Gastrocnemius medialis (tissue), 4 donors: ENCODE data around the gene ATF7IP2. TPM values are rescaled to one million over a fixed set of nuclear protein-coding genes. Genes with fewer than 3 reads are reported as not detected.

Experiments
- ATAC-seq, 2 donors: fragments of 150-250 bp; one replicate each; pipeline ENCODE4 v1.9.1; 2016
- DNase-seq, 2 donors: peaks; one replicate each; pipeline ENCODE4 v3.0.0-alpha.2; 2019
- H3K27ac ChIP-seq, 4 donors: fragments of 200-600 bp; sonication (generic); 1 replicate in 1 of 4; 2 replicates in 3 of 4; pipeline ENCODE4 v1.5.1; 2016 to 2018; ENCODE audit warnings: mild to moderate bottlenecking in 2 of 4, moderate library complexity in 1 of 4
- H3K27me3 ChIP-seq, 3 donors: fragments of 200-600 bp; sonication (generic) in 2 of 3; 1 replicate in 1 of 3; 2 replicates in 2 of 3; pipeline versions ENCODE4 v1.5.1 to v1.6.0; 2016 to 2019; ENCODE audit warnings: mild to moderate bottlenecking in 1 of 3, moderate library complexity in 1 of 3
- H3K36me3 ChIP-seq, 2 donors: fragments of 200-600 bp; sonication (generic) in 1 of 2; one replicate each; pipeline ENCODE4 v1.5.1; 2017 to 2018
- H3K4me1 ChIP-seq, 2 donors: fragments of 200-600 bp; sonication (generic) in 1 of 2; one replicate each; pipeline ENCODE4 v1.5.1; 2016 to 2017; ENCODE audit warnings: mild to moderate bottlenecking in 2 of 2
- H3K4me3 ChIP-seq, 4 donors: fragments of 200-600 bp; sonication (generic) in 3 of 4; 1 replicate in 1 of 4; 2 replicates in 3 of 4; pipeline ENCODE4 v1.5.1; 2016 to 2019; ENCODE audit warnings: mild to moderate bottlenecking in 2 of 4
- H3K9me3 ChIP-seq, 3 donors: fragments of 200-600 bp; sonication (generic) in 2 of 3; 1 replicate in 1 of 3; 2 replicates in 2 of 3; pipeline ENCODE4 v1.5.1; 2016 to 2019
- POLR2A ChIP-seq, 2 donors: fragments of 450-650 bp; IDR thresholded peaks; one replicate each; pipeline ENCODE4 v1.6.1; 2017; ENCODE audit warnings: antibody characterized with exemption in 2 of 2, mild to moderate bottlenecking in 2 of 2, moderate library complexity in 2 of 2
- in situ Hi-C, 4 donors: fragments of 200-750 bp; cut with MboI; loops; one replicate each; pipeline versions ENCODE4 v1.15.0 to v1.8.0; 2017; ENCODE audit warnings: low sequenced_read_pairs in 4 of 4
- intact Hi-C: fragments of 100-400 bp; cut with DNase I; formaldehyde crosslinking; loops from one replicate; pipeline ENCODE4 v1.15.1; 2023; ENCODE audit warnings: low total_unique reads
- total RNA-seq, 4 donors: library from RNA; depleted of rRNA; stranded (reverse); fragments of >200 nt; gene quantifications; one replicate each; pipeline versions ENCODE4 v1.1.0 to v1.2.3, GENCODE V29; 2016
- TF ChIP-seq, protein P1 (sequence below), 5 experiments: fragments of 450-650 bp in 3 of 5; fragments of 200-600 bp in 2 of 5; sonication (generic) in 2 of 5; IDR thresholded peaks in 4 of 5; conservative IDR thresholded peaks in 1 of 5; 1 replicate in 4 of 5; 2 replicates in 1 of 5; pipeline ENCODE4 v1.5.1; 2016 to 2019; ENCODE audit warnings: antibody characterized with exemption in 5 of 5, mild to moderate bottlenecking in 3 of 5, moderate library complexity in 3 of 5

Gene ATF7IP2
- total RNA-seq, 4 donors from 2014 or later: 0.73 to 2.5 (median 1.3) TPM

DNA sequence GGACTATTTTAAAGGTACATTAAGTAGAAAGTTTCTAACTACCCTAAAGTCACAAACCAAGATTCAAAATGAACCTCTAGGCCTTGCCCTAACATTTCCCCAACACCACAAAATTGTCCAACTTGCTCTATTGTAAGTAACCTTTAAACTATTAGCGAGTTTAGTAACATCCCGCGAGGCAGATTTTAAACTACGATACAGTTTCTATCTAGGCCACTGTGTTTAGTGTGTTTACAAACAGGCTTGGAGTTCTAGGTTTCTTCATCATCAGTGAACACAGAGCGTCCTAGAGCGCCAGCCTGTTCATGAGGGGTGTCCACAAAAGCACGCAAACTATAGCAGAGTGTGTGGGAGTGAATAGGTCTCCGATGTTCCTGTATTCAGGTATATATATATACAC, 142.8 kb downstream of the ATF7IP2 start:
- H3K27me3 ChIP-seq: no peaks in the 10 kb centered on the region
- no peaks in the 10 kb centered on the region for H3K36me3 ChIP-seq
- no peak for DNase-seq
- no peak overlapping the region for H3K27ac ChIP-seq
- no peak overlapping the region for H3K4me3 ChIP-seq
- intact Hi-C loops: no loop called here
- no peak for ATAC-seq
- peaks cover 0 to 23% of the 10 kb centered on the region in 2 donors for H3K4me1 ChIP-seq
- in situ Hi-C loops: loop anchor here in 2 of 4 donors (10.0 kb wide), 2 partner anchors 46 to 386 kb away; no protein-coding TSS in a partner anchor
- H3K9me3 ChIP-seq: no peaks in the 10 kb centered on the region
- no peak for TF ChIP-seq POLR2A (IDR thresholded peaks at IDR 0.05)
- TF ChIP-seq, protein P1, sequence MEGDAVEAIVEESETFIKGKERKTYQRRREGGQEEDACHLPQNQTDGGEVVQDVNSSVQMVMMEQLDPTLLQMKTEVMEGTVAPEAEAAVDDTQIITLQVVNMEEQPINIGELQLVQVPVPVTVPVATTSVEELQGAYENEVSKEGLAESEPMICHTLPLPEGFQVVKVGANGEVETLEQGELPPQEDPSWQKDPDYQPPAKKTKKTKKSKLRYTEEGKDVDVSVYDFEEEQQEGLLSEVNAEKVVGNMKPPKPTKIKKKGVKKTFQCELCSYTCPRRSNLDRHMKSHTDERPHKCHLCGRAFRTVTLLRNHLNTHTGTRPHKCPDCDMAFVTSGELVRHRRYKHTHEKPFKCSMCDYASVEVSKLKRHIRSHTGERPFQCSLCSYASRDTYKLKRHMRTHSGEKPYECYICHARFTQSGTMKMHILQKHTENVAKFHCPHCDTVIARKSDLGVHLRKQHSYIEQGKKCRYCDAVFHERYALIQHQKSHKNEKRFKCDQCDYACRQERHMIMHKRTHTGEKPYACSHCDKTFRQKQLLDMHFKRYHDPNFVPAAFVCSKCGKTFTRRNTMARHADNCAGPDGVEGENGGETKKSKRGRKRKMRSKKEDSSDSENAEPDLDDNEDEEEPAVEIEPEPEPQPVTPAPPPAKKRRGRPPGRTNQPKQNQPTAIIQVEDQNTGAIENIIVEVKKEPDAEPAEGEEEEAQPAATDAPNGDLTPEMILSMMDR (IDR thresholded peaks at IDR 0.05 in 4 of 5, conservative IDR thresholded peaks at IDR 0.05 in 1 of 5): no peak

DNA sequence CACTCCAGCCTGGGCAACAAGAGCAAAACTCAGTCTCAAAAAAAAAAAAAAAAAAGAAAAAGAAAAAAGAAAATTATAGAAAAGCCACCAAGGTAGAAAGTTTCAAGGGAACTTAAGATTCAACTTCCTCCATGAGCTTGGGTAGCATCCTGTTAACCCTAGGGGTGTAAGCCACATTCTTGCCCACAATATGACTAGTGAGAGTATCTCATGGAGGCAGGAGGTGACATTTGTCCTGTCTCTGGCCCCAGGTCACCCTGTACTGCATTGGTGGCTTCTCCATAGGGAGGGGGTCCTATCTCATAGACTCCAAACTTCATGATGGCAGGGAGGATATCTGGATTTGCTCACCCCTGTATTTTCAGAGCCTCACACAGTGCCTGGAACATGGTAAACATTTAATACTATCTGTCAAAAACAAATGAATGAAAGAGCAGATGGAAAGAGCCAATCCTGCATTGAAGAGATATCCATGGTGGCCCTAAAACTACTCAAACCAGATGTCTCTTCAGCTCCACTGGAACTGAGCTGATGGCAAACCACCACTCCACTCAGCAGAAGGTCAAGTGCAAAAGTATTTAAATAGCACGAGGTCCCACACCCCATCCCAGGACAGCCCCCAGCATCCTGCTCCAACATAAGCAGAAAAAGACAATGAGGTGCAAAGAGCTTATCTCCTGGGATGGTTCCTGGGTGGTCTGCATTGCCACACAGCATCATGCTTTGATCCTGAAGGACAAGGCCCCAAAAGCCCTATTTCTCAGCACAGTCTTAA, 144.2 kb downstream of the ATF7IP2 start:
- Histone ChIP-seq H3K9me3 (no peaks in the 10 kb centered on the region), H3K4me1 (peaks cover 0 to 26% of the 10 kb centered on the region in 2 donors), H3K36me3 (no peaks in the 10 kb centered on the region), H3K27ac (peak overlapping the region in 1 of 4 donors; percentile 56), H3K27me3 (no peaks in the 10 kb centered on the region), H3K4me3 (no peak overlapping the region)
- DNase-seq (no peak), ATAC-seq (no peak)
- in situ Hi-C loops: loop anchor here in 2 of 4 donors (10.0 kb wide), 2 partner anchors 45 to 385 kb away; no protein-coding TSS in a partner anchor
- TF ChIP-seq, protein P1 (IDR thresholded peaks at IDR 0.05 in 4 of 5, conservative IDR thresholded peaks at IDR 0.05 in 1 of 5): no peak
- no peak for TF ChIP-seq POLR2A (IDR thresholded peaks at IDR 0.05)
- intact Hi-C loops: no loop called here

GRCh38 chr16:10530685-10531084, 144.8 kb downstream of the ATF7IP2 start:
- no peaks in the 10 kb centered on the region for H3K36me3 ChIP-seq
- in situ Hi-C loops (no loop called here), intact Hi-C loops (no loop called here)
- TF ChIP-seq, protein P1 (IDR thresholded peaks at IDR 0.05 in 4 of 5, conservative IDR thresholded peaks at IDR 0.05 in 1 of 5): no peak
- no peak for TF ChIP-seq POLR2A (IDR thresholded peaks at IDR 0.05)
- no peaks in the 10 kb centered on the region for H3K9me3 ChIP-seq
- ATAC-seq (peak in 1 of 2 donors; percentile 62), DNase-seq (no peak)
- H3K27ac ChIP-seq: peak overlapping the region in 1 of 4 donors; percentile 56
- H3K4me3 ChIP-seq: no peak overlapping the region
- H3K27me3 ChIP-seq: no peaks in the 10 kb centered on the region
- H3K4me1 ChIP-seq: peaks cover 0 to 26% of the 10 kb centered on the region in 2 donors

DNA sequence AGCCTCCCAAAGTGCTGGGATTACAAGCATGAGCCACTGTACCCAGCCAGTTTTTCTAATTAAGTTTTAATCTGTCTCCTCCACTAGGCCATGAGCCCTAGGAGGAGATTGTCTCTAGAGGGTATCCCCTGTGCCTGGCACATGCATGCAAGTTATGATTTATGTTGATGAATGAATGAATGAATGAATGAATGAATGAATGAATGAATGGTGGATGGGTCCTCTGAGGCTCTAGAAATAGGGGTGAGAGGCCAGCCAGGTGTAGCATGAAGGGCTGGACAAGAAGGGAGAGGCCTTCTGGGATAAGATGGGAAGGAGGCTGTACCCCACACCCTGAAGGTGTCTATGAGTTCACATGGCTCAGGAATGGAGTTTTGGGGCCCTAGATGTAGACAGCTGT, 145.7 kb downstream of the ATF7IP2 start:
- no peak for ATAC-seq
- no peaks in the 10 kb centered on the region for H3K9me3 ChIP-seq
- DNase-seq: no peak
- peaks cover 0 to 26% of the 10 kb centered on the region in 2 donors for H3K4me1 ChIP-seq
- in situ Hi-C loops (no loop called here), intact Hi-C loops (no loop called here)
- no peak overlapping the region for H3K27ac ChIP-seq
- TF ChIP-seq, protein P1 (IDR thresholded peaks at IDR 0.05 in 4 of 5, conservative IDR thresholded peaks at IDR 0.05 in 1 of 5): no peak
- no peak for TF ChIP-seq POLR2A (IDR thresholded peaks at IDR 0.05)
- H3K36me3 ChIP-seq: no peaks in the 10 kb centered on the region
- H3K4me3 ChIP-seq: no peak overlapping the region
- no peaks in the 10 kb centered on the region for H3K27me3 ChIP-seq

Other genes starting within 250 kb of the ATF7IP2 start
- gene GRIN2A, start 203.6 kb upstream of the ATF7IP2 start, total RNA-seq: under 1 TPM in 2 of 4 donors, not detected in 2; 0.13 to 0.87 TPM
- 10 to 100 TPM in 3 of 4 donors, 1 to 10 TPM in 1; 7.9 to 13.5 (median 11.7) TPM for gene EMP2, start 194.5 kb downstream of the ATF7IP2 start, total RNA-seq